ENCODE results near the gene RAB37. TPM values are rescaled to one million over a fixed set of nuclear protein-coding genes. Genes with fewer than 3 reads are reported as not detected.

RAB37 gene
- total and polyA plus RNA-seq, 2 of the 13 experiments (the other 11 are each of a cell fraction or from before 2014, with no cell fraction given), result 0.91 to 3.7 TPM

GRCh38 chr17:74738051-74738996 lies 1.3 kb downstream of the RAB37 start (continued):
- TF ChIP-seq, protein P1, sequence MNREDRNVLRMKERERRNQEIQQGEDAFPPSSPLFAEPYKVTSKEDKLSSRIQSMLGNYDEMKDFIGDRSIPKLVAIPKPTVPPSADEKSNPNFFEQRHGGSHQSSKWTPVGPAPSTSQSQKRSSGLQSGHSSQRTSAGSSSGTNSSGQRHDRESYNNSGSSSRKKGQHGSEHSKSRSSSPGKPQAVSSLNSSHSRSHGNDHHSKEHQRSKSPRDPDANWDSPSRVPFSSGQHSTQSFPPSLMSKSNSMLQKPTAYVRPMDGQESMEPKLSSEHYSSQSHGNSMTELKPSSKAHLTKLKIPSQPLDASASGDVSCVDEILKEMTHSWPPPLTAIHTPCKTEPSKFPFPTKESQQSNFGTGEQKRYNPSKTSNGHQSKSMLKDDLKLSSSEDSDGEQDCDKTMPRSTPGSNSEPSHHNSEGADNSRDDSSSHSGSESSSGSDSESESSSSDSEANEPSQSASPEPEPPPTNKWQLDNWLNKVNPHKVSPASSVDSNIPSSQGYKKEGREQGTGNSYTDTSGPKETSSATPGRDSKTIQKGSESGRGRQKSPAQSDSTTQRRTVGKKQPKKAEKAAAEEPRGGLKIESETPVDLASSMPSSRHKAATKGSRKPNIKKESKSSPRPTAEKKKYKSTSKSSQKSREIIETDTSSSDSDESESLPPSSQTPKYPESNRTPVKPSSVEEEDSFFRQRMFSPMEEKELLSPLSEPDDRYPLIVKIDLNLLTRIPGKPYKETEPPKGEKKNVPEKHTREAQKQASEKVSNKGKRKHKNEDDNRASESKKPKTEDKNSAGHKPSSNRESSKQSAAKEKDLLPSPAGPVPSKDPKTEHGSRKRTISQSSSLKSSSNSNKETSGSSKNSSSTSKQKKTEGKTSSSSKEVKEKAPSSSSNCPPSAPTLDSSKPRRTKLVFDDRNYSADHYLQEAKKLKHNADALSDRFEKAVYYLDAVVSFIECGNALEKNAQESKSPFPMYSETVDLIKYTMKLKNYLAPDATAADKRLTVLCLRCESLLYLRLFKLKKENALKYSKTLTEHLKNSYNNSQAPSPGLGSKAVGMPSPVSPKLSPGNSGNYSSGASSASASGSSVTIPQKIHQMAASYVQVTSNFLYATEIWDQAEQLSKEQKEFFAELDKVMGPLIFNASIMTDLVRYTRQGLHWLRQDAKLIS (CRISPR knock-in tag; IDR thresholded peaks at IDR 0.05), result no peak
- TF ChIP-seq ZNF10 (CRISPR knock-in tag; IDR thresholded peaks at IDR 0.05; ENCODE audit: borderline replicate concordance, low read depth) (no peak), NBN (conservative IDR thresholded peaks at IDR 0.05) (no peak), TBX2 (CRISPR knock-in tag; IDR thresholded peaks at IDR 0.05; ENCODE audit: borderline replicate concordance) (peak; percentile 73), CBX5 (CRISPR knock-in tag; IDR thresholded peaks at IDR 0.05; ENCODE audit: borderline replicate concordance) (peak; percentile 50; the same call in 1 of the 2 replicates), PRPF4 (IDR thresholded peaks at IDR 0.05; ENCODE audit: low read depth, low read length, poor library complexity, severe bottlenecking) (no peak), ZNF180 (CRISPR knock-in tag; IDR thresholded peaks at IDR 0.05; ENCODE audit: borderline replicate concordance, low read depth) (no peak), E2F5 (CRISPR knock-in tag; conservative IDR thresholded peaks at IDR 0.05) (no peak), GMEB1 (CRISPR knock-in tag; IDR thresholded peaks at IDR 0.05; ENCODE audit: borderline replicate concordance) (no peak), NFE2 (CRISPR knock-in tag; IDR thresholded peaks at IDR 0.05) (no peak), MED1 (CRISPR knock-in tag; IDR thresholded peaks at IDR 0.05) (peak; percentile 29; the same call in 1 of the 2 replicates), MATR3 (CRISPR knock-in tag; IDR thresholded peaks at IDR 0.05) (no peak), ZSCAN21 (CRISPR knock-in tag; IDR thresholded peaks at IDR 0.05; ENCODE audit: borderline replicate concordance) (peak; percentile 55; the same call in 1 of the 2 replicates), REXO4 (CRISPR knock-in tag; IDR thresholded peaks at IDR 0.05; ENCODE audit: borderline replicate concordance) (no peak), KMT2A (CRISPR knock-in tag; IDR thresholded peaks at IDR 0.05) (no peak), RARG (CRISPR knock-in tag; IDR thresholded peaks at IDR 0.05; ENCODE audit: low read depth) (no peak), SP2 (CRISPR knock-in tag; IDR thresholded peaks at IDR 0.05) (no peak), KDM1A (CRISPR knock-in tag; IDR thresholded peaks at IDR 0.05) (no peak)
- TF ChIP-seq, protein P2, sequence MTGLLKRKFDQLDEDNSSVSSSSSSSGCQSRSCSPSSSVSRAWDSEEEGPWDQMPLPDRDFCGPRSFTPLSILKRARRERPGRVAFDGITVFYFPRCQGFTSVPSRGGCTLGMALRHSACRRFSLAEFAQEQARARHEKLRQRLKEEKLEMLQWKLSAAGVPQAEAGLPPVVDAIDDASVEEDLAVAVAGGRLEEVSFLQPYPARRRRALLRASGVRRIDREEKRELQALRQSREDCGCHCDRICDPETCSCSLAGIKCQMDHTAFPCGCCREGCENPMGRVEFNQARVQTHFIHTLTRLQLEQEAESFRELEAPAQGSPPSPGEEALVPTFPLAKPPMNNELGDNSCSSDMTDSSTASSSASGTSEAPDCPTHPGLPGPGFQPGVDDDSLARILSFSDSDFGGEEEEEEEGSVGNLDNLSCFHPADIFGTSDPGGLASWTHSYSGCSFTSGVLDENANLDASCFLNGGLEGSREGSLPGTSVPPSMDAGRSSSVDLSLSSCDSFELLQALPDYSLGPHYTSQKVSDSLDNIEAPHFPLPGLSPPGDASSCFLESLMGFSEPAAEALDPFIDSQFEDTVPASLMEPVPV (CRISPR knock-in tag; IDR thresholded peaks at IDR 0.05), result no peak
- TF ChIP-seq, protein P3, sequence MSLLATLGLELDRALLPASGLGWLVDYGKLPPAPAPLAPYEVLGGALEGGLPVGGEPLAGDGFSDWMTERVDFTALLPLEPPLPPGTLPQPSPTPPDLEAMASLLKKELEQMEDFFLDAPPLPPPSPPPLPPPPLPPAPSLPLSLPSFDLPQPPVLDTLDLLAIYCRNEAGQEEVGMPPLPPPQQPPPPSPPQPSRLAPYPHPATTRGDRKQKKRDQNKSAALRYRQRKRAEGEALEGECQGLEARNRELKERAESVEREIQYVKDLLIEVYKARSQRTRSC (CRISPR knock-in tag; IDR thresholded peaks at IDR 0.05; ENCODE audit: low read depth), result no peak

Data from HepG2 (cell line).